AG08396 (cell line): ENCODE measurements around the gene MID1.

Source experiments
- DNase-seq: peaks from one replicate; pipeline ENCODE4 v3.0.0; 2012; ENCODE audit warnings: low spot score, mixed read lengths

The MID1 gene

DNA sequence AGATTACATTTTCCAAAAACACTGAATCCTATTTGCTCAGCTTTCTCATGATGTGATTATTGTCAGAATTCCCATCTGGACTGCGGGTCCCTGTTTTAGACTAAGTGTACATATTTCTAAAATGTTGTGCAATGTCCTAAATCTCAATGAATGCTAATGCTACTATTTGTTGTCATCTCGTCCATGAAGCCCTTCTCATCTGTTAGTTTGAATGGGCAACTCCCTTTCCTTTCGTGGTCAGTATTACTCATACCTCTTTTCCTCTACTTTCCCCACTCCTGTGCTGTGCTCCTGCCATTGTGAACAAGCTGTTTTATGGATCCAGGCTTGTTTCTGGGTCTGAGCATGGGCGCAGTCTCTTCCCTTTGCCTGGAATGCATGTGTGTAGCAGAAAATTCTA is 91.0 kb downstream of the MID1 start:
- peak; percentile 10 for DNase-seq

GRCh38 chrX:10526451-10526850 is 93.9 kb downstream of the MID1 start:
- no peak for DNase-seq

- no peak for DNase-seq
Observed at GRCh38 chrX:10525381-10526120, 94.8 kb downstream of the MID1 start.

GRCh38 chrX:10524578-10524977 is 95.8 kb downstream of the MID1 start:
- DNase-seq: no peak

DNA sequence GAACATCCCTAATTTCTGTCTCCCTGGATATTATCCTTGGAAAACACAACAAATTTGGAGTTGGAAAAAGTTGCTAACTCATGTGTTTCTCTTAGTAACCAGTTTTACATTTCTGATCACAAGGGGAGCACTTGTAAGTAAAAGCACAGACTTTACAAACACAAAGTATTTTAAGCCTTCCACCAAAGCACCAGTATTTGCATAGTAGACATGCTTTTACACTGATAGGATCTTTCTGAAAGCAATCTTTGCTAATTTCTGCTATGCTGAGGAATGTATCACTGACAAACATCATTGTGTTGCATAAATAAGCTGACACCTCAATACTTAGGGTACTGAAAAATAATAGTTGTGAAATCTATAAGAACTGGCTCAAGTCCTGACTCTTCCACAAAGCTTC is 100.6 kb downstream of the MID1 start:
- no peak for DNase-seq

DNA sequence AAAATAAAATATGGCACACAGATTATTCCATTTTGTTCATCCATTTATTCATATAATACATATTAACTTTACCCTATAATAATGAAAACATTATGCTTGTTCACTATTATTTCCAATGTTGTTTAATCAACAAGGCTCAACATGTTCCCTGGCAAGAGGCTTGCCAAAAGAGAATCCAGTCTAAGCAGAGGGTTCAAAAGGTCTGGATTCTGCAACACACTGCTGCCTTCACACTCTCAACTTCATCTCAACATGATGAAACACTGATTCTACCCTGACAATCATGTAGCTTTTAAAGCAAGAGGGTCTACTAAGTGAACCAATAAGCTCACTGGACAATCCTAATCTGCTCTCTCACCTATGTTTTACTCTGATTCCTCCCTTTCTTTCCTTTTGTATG is 101.1 kb downstream of the MID1 start:
- no peak for DNase-seq

GRCh38 chrX:10518073-10518472 is 102.3 kb downstream of the MID1 start:
- no peak for DNase-seq

- DNase-seq: no peak
Observed at GRCh38 chrX:10516781-10517322, 103.5 kb downstream of the MID1 start.

GRCh38 chrX:10514891-10515290 is 105.5 kb downstream of the MID1 start:
- DNase-seq: peak; percentile 12

- no peak for DNase-seq
Observed at GRCh38 chrX:10513974-10514373, 106.4 kb downstream of the MID1 start.

DNA sequence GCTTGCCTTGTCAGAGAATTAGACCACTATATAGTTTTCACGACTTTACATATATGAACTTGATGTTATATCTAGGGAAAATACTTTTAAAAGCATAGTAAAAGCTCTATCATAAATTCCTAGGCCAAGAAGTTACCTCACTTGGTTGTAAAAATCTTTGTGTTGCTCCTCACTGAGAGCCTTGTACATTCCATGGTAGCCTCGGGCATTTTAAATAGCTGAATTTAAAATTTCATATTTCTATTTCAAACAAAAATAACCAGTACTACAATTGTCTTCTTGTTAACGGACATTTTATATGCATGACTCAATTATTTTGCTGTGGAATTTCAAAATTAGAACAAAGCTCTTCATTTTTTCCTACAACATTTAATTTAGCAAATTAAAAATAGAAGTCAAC is 107.6 kb downstream of the MID1 start:
- DNase-seq: no peak

- no peak for DNase-seq
Observed at GRCh38 chrX:10512258-10512657, 108.1 kb downstream of the MID1 start.

GRCh38 chrX:10509397-10509796 is 111.0 kb downstream of the MID1 start:
- DNase-seq: no peak

DNA sequence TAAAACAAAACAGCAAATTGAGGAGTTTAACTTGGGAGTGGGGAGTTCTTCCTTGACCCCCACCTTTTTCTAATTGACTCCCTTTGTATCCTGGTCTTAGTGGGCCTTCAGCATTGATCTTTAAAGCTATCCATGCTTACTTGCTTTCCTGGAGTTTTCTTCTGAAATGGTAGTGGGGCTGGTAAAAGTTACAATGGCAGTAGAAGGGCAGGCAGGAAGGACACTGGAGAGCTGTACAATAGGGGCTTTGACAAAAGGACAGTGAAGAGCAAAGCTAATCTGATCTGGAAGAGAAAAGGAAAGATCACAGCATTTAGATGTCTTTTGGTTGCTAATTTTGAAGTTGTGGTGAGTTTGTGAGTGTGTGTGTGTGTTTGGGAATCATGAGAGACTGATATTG is 111.5 kb downstream of the MID1 start:
- DNase-seq: no peak

- no peak for DNase-seq
Observed at GRCh38 chrX:10507876-10508275, 112.5 kb downstream of the MID1 start.

GRCh38 chrX:10507181-10507580 is 113.2 kb downstream of the MID1 start:
- no peak for DNase-seq

DNA sequence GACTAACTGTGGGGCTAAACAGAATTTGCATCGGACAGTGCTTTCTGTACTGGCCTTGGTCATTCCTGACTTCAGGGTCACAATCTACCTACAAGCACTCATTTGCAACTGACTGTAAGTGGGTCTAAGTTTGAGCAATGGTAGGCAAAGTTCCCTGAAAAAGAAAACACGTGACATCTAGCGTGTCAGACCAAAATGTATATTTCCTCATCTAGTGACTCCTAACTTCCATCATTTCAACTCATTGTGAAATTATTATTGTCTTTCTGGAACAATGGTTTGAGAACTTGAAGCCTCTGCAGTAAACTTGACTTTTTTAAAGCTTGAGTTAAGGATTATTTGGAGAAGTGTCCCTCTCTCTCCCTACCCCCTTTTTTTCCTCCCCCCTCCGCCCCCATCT is 113.6 kb downstream of the MID1 start:
- DNase-seq: no peak

GRCh38 chrX:10505726-10506125 is 114.7 kb downstream of the MID1 start:
- DNase-seq: no peak

- DNase-seq: no peak
Observed at GRCh38 chrX:10502961-10503360, 117.4 kb downstream of the MID1 start.

DNA sequence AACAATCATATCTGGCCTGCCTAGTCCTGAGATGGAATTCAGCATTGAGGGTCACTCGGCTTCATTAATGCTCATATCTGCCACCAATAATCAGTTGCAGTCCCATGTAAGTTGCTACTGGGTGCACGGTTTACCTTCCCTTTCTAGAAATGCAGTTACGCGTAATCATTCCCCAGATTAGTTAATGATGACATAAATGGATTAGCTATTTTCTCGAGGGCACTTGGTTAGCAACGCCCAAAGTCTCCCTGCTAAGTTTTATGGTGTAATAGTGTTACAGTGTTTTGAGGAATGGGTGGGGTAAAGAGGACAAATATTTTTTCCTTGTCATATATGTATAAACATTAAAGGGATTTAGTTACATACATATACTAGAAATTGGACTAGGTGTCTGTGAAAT is 118.8 kb downstream of the MID1 start:
- no peak for DNase-seq

- peak; percentile 38 for DNase-seq
Observed at GRCh38 chrX:10496345-10496965, 123.9 kb downstream of the MID1 start.

DNA sequence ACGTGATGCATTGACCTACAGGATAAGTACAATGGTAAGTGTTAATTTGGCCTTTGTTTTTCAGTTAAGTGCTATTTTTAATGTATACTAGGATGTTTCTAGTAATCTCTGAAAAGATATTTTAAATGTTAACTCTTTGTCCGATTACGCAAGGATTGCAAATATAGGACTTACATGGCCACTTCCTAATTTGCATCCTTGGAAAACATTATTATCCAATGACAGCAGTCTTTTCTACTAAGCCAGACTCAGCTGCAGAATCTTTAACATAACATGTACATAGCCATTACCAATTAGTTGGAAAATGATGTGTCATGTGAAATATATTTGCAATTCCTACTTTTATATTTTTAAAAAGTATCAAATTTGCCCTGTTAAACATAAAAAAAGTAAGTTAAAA is 124.7 kb downstream of the MID1 start:
- DNase-seq: no peak

DNA sequence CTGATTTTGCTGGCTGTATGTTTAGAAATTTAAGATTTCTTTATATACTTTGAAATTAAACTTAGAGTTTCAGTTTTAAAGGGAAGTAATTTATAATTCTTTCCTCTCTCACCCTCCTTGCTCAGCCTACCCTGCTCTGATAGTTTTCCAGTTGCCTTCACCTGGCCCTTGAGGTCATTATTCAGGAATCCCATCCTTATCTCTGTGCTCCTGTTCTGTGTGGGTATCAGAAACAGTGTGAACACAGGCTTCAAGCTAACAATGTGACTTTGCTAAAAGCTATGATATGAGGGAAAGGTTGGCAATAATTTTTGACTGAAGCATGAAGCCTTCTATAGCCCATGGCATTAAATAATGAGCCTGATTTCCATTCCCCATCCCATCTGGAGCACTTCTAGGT is 128.1 kb downstream of the MID1 start:
- DNase-seq: no peak

GRCh38 chrX:10486373-10486772 is 134.0 kb downstream of the MID1 start:
- peak; percentile 13 for DNase-seq
